AG09309 (cell line): ENCODE data around the gene ABCB9.
"Not testable (repeated sequence)": the region's sequence is repeated elsewhere in the genome, so short reads cannot be mapped to it uniquely, and the experiment has no call there.

Experiments used
- DNase-seq: peaks from one replicate; pipeline ENCODE4 v3.0.0-alpha.2; 2010; ENCODE audit warnings: low read depth
- H3K4me3 ChIP-seq: 2 replicates; pipeline ENCODE4 v1.5.1; 2011; ENCODE audit warnings: mild to moderate bottlenecking, low read depth, low read length, moderate library complexity; ENCODE audit not compliant: control insufficient read depth
- TF ChIP-seq, protein P1 (sequence below): IDR thresholded peaks from 2 replicates; pipeline ENCODE4 v1.5.1; 2011; ENCODE audit warnings: mild to moderate bottlenecking, low read depth, low read length, inconsistent platforms; ENCODE audit not compliant: insufficient read depth, control insufficient read depth; ENCODE audit errors: missing control alignments

Gene ABCB9

DNA sequence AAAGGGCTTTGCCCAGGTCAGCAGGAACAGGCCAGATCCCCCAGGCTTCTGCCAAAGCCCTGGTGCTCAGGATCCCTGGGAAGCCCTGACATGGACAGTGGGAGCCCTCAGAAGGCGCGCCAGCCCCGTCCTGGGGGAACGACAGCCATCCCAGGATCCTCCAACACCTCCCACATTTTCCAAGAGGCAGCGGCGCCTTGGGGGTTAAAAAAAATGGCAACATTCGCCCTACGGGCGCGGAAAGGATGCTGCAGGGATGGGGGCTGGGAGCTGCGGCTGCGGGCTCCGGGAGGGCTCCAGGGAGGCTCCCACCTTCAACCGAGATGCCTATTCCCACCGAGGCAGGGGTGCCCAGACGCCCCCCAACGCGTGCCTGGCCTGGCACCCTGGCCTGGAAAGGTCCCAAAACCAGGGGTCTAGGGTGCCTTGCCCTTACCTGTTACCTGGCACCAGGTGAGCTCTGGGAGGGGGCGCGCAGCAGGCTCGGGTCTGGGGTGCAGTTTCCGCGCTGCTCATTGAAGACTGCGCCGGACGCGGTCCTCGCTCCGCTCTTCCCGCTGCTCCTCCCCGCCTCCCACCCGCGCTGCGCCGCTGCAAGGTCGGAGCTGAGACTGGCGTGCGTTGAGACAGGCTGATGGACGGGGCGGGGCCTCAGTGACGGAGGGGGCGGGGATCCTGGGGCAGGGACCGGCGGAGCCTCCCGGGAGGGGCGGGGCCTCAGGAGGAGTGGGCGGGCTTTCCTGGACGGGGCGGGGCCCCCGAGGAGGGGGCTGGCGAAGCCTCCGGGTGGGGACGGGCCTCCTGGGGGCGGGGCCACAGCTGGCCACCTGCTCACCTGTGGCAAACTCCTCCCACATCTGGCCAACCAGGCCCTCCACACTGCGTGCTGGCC is at the start of gene ABCB9:
TSS of gene ABCB9 (minus strand) at position 613 of the 892 bp plus-strand sequence. CDS start 6,228 bp downstream, outside the sequence.
- H3K4me3 ChIP-seq: peak within 1 kb of the TSS; percentile 61
- TF ChIP-seq, protein P1, sequence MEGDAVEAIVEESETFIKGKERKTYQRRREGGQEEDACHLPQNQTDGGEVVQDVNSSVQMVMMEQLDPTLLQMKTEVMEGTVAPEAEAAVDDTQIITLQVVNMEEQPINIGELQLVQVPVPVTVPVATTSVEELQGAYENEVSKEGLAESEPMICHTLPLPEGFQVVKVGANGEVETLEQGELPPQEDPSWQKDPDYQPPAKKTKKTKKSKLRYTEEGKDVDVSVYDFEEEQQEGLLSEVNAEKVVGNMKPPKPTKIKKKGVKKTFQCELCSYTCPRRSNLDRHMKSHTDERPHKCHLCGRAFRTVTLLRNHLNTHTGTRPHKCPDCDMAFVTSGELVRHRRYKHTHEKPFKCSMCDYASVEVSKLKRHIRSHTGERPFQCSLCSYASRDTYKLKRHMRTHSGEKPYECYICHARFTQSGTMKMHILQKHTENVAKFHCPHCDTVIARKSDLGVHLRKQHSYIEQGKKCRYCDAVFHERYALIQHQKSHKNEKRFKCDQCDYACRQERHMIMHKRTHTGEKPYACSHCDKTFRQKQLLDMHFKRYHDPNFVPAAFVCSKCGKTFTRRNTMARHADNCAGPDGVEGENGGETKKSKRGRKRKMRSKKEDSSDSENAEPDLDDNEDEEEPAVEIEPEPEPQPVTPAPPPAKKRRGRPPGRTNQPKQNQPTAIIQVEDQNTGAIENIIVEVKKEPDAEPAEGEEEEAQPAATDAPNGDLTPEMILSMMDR: no peak
- DNase-seq: peak; percentile 29

DNA sequence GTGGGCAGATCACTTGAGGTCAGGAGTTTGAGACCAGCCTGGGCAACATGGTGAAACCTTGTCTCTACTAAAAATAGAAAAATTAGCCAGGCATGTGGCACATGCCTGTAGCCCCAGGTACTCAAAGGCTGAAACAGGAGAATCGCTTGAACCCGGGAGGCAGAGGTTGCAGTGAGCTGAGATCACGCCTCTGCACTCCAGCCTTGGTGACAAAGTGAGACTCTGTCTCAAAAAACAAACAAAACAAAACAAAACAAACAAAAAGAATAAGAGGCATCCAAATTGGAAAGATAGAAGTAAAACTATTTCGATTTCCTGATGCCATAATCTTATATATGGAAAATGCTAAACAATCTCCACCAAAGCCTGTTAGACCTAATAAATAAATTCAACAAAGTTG is 48.2 kb upstream of the ABCB9 start:
- DNase-seq, H3K4me3 ChIP-seq: not testable (repeated sequence)

DNA sequence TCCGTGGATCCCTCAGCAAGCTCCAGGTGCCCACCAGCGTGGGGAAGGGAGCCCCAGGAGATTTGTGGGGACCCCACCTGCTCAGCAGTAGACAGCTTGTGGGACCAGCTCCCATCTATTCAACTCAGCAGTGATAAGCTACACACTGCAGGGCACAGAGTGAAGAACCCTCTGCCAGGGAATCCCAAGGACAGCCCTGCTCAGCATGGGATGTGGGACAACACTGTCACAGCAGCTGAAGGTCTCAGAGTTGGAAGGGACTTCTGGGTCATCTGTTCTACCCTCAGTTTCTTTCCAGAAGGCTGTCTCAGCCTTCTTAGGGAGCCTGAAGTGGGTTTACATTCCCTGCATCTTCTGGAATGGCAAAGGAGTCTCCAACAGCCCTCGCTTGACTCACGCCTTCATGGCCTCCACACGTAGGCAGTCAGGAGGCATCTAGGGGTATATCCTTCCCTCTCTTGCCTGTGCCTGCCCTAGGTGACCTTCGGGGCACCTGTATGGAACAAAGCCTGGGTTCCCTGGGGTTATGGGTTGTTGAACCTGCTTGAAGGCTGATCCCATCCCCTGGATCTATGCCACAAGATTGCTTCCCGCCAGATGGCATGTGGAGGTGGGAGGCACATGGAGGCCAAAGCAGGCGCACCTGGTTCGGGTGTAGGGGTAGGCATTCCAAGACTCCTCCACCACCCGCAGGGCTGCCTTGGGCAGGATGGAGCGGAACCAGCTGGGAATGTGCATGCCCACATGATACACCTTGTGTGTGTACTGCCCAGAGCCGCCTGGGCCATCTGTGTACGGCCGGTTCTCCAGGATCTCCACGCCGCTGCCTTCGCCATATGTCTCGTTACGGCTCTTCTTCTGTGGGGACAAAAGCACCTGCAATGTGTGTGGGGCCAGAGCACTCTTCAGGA is 47.2 kb upstream of the ABCB9 start:
- H3K4me3 ChIP-seq: no peak overlapping the region
- no peak for DNase-seq
- TF ChIP-seq, protein P1: no peak

DNA sequence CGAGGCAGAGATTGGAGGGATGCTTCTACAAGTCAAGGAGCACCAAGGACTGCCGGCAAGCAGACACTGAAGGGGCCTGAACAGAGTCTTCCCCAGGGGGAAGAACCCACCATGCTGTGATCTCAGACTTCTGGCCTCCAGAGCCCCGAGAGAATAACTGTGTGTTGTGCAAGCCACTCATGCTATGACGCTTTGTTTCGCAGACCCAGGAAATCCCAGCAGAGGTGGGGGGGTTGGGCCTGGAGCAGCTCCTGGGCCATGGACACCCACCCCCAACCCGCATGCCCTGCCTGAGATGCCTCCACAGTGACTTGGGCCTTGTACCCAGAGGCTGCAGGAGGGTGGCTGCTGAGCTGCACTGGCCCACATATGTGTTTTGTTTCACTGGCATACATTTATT is 45.4 kb upstream of the ABCB9 start:
- no peak for DNase-seq
- H3K4me3 ChIP-seq: no peak overlapping the region
- TF ChIP-seq, protein P1: no peak

DNA sequence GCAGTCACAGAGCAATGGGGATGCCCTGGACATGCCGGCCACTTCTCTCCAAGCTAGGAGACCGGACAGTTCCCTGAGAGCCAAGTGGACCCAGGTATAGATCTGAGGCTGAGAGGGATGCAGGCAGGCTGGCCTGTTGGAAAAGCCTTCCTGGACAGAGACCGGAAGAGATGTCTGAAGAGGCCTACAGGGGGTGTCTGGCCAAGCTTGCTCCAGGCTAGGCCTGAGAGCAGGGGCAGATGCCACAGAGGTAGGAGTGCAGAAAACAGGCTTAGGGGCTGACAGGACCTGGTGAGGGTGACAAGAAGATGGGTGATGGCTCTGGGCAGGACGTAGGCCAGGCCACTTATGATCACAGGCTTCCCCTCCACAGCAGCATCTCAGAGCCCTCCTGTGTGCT is 44.4 kb upstream of the ABCB9 start:
- TF ChIP-seq, protein P1: no peak
- H3K4me3 ChIP-seq: no peak overlapping the region
- no peak for DNase-seq

DNA sequence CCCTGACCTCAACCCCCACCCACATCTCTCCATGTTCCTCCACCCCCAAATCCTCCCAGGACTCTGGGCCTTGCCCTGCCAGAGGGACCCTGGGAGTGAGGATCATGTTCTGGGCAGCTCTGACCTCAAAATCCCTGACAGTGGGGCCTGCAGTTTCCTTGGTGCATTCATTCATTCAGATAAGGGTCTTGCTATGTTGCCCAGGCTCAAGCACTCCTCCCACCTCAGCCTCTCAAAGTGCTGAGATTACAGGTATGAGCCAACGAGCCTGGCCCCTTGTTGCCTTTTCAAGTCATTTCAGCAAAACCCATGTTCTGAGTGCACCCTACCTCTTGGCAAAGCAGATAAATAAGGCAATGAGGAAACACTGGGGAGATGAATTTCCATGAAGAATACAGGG is 43.8 kb upstream of the ABCB9 start:
- TF ChIP-seq, protein P1: no peak
- H3K4me3 ChIP-seq: no peak overlapping the region
- no peak for DNase-seq
